Mesothelial cell of epicardium (in vitro differentiated cells): ENCODE data around the gene RPS6KC1. TPM values are rescaled to one million over a fixed set of nuclear protein-coding genes. Genes with fewer than 3 reads are reported as not detected.
"Not testable (repeated sequence)": the region's sequence is repeated elsewhere in the genome, so short reads cannot be mapped to it uniquely, and the experiment has no call there.

ENCODE experiments used
- DNase-seq, 2 experiments: peaks; one replicate each; pipeline ENCODE4 v3.0.0; 2021; ENCODE audit warnings: low spot score in 2 of 2; ENCODE audit not compliant: unreplicated experiment in 2 of 2
- H3K27ac Mint-ChIP-seq: 2 replicates; pipeline ENCODE4 v1.8.0; 2021; ENCODE audit warnings: mixed read lengths
- H3K27me3 Mint-ChIP-seq: 2 replicates; pipeline ENCODE4 v1.8.0; 2021; ENCODE audit warnings: low read depth, mixed read lengths
- H3K36me3 Mint-ChIP-seq: 2 replicates; pipeline ENCODE4 v1.8.0; 2021; ENCODE audit warnings: mixed read lengths
- H3K4me1 Mint-ChIP-seq: 2 replicates; pipeline ENCODE4 v1.8.0; 2021; ENCODE audit warnings: mixed read lengths
- H3K4me3 Mint-ChIP-seq: 2 replicates; pipeline ENCODE4 v1.8.0; 2021; ENCODE audit warnings: mild to moderate bottlenecking, moderate library complexity, mixed read lengths
- H3K9me3 Mint-ChIP-seq: 2 replicates; pipeline ENCODE4 v1.8.0; 2021; ENCODE audit warnings: mixed read lengths
- CTCF ChIP-seq: fragments of 200-600 bp; sonication (generic); IDR thresholded peaks from one replicate; pipeline ENCODE4 v1.5.0; 2021; ENCODE audit warnings: antibody characterized with exemption; ENCODE audit not compliant: unreplicated experiment
- total RNA-seq: library from RNA; stranded (reverse); gene quantifications from 3 replicates; pipeline ENCODE4 v1.2.1, GENCODE V29; 2021

Gene RPS6KC1
- total RNA-seq, 1 donor from 2014 or later, result 28.5 TPM

DNA sequence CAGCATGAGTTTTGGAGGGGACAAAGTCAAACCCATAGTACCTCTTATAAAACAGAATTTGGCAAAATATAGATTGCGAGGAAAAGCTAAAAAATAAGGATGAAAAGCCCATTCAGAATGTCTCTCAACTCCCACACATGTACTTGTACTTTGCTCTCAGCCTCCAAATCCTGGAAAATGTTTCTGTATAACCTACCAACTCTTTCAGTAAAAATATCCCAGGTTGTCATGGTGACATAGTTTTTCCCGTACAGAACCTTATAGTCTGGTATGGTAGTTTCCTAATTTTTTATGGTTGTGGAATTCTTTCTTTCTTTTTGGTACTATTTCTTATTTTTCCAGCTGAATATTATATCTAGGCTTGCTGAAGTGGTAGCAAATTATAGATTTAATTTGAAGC lies 15.5 kb upstream of the RPS6KC1 start:
- TF ChIP-seq CTCF, result no peak
- Mint-ChIP-seq H3K27ac (no peak overlapping the region), H3K4me3 (no peak overlapping the region), H3K27me3 (peaks cover 5% of the 10 kb centered on the region), H3K4me1 (peaks cover 16% of the 10 kb centered on the region), H3K36me3 (no peaks in the 10 kb centered on the region), H3K9me3 (peaks cover 4% of the 10 kb centered on the region)
- no peak for DNase-seq

DNA sequence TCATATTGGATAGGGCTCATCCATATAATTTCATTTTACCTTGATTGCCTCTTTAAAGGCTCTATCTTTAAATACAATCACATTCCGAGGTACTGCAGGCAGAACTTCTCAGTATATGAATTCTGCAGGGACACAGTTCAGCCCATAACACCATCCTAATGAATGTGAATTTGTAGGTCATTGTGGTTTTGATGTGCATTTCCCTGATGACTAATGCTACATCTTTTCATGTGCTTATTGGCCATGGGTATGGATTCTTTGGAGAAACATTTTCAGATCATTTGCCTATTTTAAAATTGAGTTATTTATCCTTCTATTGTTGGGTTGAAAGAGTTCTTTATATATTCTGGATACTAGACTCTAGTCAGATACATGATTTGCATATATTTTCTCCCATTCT lies 9.6 kb upstream of the RPS6KC1 start:
- no peaks in the 10 kb centered on the region for H3K9me3 Mint-ChIP-seq
- no peak overlapping the region for H3K4me3 Mint-ChIP-seq
- no peak for TF ChIP-seq CTCF
- H3K27me3 Mint-ChIP-seq, result peaks cover 2% of the 10 kb centered on the region
- no peak for DNase-seq
- H3K36me3 Mint-ChIP-seq, result no peaks in the 10 kb centered on the region
- H3K27ac Mint-ChIP-seq, result no peak overlapping the region
- H3K4me1 Mint-ChIP-seq, result peaks cover 16% of the 10 kb centered on the region

- DNase-seq, H3K36me3 Mint-ChIP-seq: not testable (repeated sequence)
- H3K27ac Mint-ChIP-seq, result peak overlapping the region; percentile 95
- H3K4me3 Mint-ChIP-seq, result peak overlapping the region; percentile 44
- peaks cover 15% of the 10 kb centered on the region for H3K4me1 Mint-ChIP-seq
- peaks cover 15% of the 10 kb centered on the region for H3K27me3 Mint-ChIP-seq
- H3K9me3 Mint-ChIP-seq, result peaks cover 15% of the 10 kb centered on the region
Observed at GRCh38 chr1:213045321-213046226, 5.5 kb upstream of the RPS6KC1 start.

- no peak for DNase-seq
- H3K4me3 Mint-ChIP-seq, result no peak overlapping the region
- peaks cover 15% of the 10 kb centered on the region for H3K9me3 Mint-ChIP-seq
- peaks cover 1% of the 10 kb centered on the region for H3K36me3 Mint-ChIP-seq
- no peak overlapping the region for H3K27ac Mint-ChIP-seq
- H3K27me3 Mint-ChIP-seq, result peaks cover 13% of the 10 kb centered on the region
- H3K4me1 Mint-ChIP-seq, result peaks cover 32% of the 10 kb centered on the region
- TF ChIP-seq CTCF, result no peak
Observed at GRCh38 chr1:213049232-213049631, 1.8 kb upstream of the RPS6KC1 start.

DNA sequence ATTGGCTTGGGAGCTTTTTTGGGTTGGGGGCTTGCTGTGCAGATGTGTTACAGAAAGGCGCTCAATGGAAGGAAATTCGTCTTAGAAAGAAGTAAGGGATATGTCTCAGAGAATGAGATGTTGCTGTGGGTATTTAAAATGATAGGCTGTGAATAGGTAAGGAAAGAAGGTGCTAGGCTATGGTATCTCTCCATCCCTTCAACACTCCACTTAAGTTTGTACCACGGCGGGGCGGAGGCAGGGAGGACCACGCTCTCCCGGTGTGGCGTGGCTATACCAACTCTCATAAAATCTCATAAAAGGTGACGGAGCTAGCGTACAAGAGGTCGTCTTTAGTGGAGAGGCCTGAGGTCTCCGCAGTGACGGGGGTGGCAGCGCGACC lies 305 bp upstream of the RPS6KC1 start:
- Mint-ChIP-seq H3K9me3 (peaks cover 15% of the 10 kb centered on the region), H3K4me3 (peak overlapping the region; percentile 91), H3K4me1 (peaks cover 39% of the 10 kb centered on the region), H3K36me3 (peaks cover 1% of the 10 kb centered on the region), H3K27me3 (peaks cover 13% of the 10 kb centered on the region), H3K27ac (peak overlapping the region; percentile 80)
- no peak for DNase-seq
- TF ChIP-seq CTCF, result no peak

DNA sequence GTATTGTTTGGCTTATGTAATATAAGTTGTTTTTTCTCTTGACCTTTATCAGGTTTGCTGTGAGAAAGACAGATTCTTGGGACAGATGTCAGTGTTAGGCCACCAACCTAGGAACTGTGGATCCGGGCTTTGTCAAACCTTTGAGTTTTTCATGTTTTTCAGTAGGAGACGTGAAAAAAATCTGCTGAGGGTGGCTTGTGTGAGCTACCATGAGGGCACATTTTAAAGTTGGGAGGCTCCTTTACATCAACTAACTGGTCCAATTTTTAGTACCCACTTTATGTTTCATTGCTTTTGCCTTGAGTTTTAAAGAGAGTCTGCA lies 801 bp downstream of the RPS6KC1 start:
- peak overlapping the region; percentile 79 for H3K27ac Mint-ChIP-seq
- peaks cover 1% of the 10 kb centered on the region for H3K36me3 Mint-ChIP-seq
- H3K4me1 Mint-ChIP-seq, result peaks cover 39% of the 10 kb centered on the region
- no peak for DNase-seq
- H3K9me3 Mint-ChIP-seq, result peaks cover 15% of the 10 kb centered on the region
- peak overlapping the region; percentile 91 for H3K4me3 Mint-ChIP-seq
- no peak for TF ChIP-seq CTCF
- H3K27me3 Mint-ChIP-seq, result peaks cover 13% of the 10 kb centered on the region
